GM21390 (cell line): Measurements from ENCODE around the gene PGGHG.
"Not testable (repeated sequence)": the region's sequence is repeated elsewhere in the genome, so short reads cannot be mapped to it uniquely, and the experiment has no call there.

ENCODE experiments used
- ATAC-seq: cut with Tn5 transposase; IDR thresholded peaks from one replicate; pipeline ENCODE4 v1.9.1; 2021; ENCODE audit not compliant: unreplicated experiment

Gene PGGHG

GRCh38 chr11:313787-314553 lies 25.0 kb downstream of the PGGHG start, which contains the start of gene IFITM1:
IFITM1 (plus strand) TSS chr11:314040; CDS start chr11:314171, 131 bp downstream.
- peak; percentile 34 for ATAC-seq

GRCh38 chr11:314554-314875 lies 25.6 kb downstream of the PGGHG start:
- ATAC-seq: not testable (repeated sequence)

DNA sequence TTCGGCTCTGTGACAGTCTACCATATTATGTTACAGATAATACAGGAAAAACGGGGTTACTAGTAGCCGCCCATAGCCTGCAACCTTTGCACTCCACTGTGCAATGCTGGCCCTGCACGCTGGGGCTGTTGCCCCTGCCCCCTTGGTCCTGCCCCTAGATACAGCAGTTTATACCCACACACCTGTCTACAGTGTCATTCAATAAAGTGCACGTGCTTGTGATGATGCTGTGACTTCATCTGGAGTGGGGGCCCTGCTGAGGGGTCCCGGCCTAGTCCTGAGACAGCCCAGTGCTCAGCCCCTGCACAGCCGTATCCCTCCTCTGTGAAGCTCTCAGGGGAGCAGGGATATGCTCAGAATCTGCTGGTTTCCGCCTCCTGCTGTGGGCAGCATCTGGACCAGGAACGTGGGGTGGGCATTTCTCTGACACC lies 26.1 kb downstream of the PGGHG start:
- no peak for ATAC-seq

GRCh38 chr11:315516-315994 lies 26.6 kb downstream of the PGGHG start:
- ATAC-seq: no peak

GRCh38 chr11:316031-316701 lies 27.2 kb downstream of the PGGHG start:
- ATAC-seq: no peak

DNA sequence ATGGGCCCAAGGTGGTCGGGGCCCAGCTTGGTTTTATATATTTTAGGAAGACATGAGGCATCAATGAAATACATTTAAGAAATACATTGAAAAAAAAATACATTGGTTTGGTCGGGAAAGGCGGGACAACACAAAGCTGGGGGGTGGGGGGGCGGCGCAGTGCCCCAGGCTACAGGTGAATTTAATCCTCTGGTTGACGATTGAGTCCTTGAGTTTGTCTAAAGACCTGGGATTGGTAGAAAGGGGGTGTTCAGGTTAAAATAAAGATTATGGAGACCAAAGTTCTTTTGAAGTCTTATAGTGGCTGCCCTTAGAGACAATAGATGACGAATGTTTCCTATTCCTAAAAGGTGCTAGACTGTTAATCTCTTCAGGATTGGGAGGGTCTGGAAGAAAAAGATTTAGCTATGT lies 28.0 kb downstream of the PGGHG start:
- no peak for ATAC-seq

DNA sequence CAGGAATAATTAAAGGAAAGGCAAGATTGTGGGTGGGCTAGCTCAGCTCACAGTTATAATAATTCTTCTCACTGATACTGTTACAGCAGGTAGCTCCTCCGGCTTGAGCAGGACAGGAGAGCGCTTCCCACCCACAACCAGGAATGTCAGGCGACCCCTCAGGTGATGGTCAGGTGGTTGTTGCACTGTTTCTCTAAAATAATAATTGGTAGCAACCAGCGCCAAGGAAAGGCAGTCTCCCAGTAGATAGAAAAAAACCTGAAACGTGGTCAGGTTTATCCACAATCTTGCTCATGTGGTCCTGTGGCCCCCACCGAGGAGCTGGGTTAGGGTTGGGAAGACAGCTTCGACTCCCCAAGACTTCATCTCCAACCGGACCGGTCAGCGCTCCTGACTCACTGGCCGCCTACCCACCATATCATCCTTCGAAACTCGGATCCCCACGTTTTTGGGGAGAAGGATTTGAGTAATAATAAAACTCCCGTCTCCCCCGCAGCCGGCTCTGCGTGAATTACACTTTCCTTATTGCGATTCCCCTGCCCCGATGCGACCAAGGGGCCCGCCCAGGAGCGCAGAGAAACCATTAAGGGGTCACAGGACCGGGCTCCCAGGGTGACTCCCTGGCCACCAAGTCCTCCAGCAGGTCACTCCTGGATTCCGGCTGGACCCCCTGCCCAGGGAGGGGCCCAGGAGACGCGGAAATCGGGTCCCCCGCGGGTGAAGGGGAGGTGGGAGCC lies 28.9 kb downstream of the PGGHG start:
- ATAC-seq: not testable (repeated sequence)

DNA sequence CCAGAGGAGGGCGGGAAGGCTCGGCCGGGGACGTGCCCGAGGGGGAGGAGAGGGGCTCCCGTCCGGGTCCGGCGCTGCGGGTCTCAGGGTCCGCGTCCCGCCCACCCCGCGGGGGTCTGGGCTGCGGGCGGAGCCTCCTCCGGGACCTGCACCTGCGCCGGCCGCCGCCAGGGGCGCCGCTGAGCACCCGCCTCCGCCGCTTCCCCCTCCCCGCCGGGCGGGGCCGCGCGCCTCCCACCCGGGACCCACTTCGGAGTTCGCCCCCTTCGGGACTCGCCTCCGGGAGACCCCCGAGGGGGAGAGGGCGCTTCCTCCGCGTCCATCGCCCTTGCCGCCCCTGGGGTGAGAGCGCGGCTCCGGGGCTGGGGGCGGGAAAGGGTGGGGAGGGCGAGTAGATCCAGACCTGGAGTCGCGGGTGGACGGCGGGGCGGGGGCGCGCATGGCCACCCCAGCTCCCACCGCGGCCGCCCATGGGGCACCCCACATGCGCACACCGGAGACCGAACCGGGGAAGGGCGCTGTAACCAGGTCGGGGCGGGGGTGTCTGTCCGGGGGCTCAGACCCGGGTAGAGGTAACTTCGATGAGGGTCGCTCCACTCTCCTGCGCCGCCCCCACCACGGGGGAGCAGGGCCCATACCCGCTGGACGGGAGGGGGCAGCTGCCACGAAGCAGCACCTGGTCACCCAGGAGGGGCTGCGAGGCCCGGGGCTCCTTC lies 29.6 kb downstream of the PGGHG start:
- ATAC-seq: peak; percentile 50

DNA sequence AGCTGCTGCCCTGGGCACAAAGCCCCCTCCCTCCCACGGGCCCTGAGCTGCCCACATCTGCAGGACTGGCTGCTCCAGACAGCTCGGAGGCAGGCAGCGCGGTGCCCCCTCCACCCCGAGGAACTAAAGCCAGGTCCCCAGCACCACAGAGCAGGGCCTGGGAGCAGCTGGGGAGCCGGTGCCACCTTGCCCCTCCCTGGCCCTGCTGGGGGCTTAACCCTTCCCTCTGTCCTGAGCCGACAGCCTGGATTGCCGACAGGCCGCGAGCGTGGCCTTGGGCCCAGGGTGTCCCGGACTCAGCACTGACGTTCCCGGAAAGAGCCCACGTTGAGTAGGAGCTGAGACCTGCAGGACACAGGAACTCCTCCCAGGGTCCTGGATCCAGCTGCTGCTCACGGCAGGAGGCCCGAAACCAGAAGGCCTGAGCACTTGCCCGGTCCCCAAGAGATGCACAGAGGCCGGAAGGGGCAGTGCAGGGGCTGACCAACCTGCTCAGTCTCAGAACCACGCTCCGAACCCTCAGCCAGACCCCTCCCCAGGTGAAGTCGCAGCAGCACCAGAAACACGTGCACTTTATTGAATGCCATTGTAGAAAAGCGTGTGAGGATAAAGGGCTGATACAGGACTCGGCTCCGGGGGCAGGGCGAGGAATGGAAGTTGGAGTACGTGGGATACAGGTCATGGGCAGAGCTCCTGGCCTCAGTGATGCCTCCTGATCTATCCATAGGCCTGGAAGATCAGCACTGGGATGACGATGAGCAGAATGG lies 30.4 kb downstream of the PGGHG start:
- not testable (repeated sequence) for ATAC-seq

DNA sequence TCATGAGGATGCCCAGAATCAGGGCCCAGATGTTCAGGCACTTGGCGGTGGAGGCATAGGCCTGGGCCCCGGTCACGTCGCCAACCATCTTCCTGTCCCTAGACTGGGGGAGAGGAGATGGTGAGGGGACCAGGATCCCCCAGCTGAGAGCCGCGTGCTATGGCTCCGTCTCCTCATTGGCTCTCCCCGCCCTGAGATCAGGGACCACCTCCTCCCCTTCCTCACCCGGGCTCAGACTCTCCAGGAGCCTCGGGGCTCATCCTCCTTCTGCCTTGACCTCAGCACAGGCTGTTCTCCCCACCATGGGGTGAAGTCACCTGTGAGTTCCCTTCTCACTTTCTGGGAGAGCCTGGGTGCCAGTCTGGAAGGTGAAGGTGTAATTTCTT lies 31.0 kb downstream of the PGGHG start:
- ATAC-seq: not testable (repeated sequence)

GRCh38 chr11:324156-324555 lies 35.2 kb downstream of the PGGHG start:
- no peak for ATAC-seq

- not testable (repeated sequence) for ATAC-seq
Measured at GRCh38 chr11:324593-325517, 35.9 kb downstream of the PGGHG start.

GRCh38 chr11:325796-326591 lies 37.1 kb downstream of the PGGHG start:
- ATAC-seq: no peak

DNA sequence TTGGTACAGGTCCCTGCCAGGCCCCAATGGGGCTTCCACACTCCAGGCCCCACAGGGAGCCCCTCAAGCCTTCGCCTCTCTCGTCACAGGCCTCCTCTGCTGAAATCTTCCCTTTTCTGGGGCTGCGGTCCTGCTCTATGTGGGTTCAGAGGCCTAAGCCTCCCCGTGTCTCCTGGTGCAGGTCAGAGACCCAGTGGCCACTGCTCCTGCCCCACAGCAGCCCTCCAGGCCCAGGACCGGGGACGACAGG lies 37.6 kb downstream of the PGGHG start:
- ATAC-seq: no peak

- ATAC-seq: peak; percentile 63
Measured at GRCh38 chr11:326842-327580, 38.1 kb downstream of the PGGHG start.

DNA sequence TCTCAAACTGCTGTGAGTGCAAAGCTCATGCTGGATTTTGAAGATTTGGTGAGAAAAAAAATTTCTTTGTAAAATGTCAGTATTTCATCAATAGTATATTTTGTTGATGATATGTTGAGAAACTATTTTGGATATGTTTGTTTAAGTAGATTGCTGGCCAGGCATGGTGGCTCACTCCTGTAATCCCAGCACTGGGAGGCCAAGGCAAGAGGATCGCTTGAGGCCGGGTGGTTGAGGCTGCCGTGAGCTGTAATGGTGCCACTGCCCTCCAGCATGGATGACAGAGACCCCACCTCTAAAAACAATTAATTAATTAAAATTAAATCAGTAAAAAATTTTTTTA lies 38.6 kb downstream of the PGGHG start:
- no peak for ATAC-seq

- ATAC-seq: no peak
Measured at GRCh38 chr11:328012-328411, 39.1 kb downstream of the PGGHG start.

DNA sequence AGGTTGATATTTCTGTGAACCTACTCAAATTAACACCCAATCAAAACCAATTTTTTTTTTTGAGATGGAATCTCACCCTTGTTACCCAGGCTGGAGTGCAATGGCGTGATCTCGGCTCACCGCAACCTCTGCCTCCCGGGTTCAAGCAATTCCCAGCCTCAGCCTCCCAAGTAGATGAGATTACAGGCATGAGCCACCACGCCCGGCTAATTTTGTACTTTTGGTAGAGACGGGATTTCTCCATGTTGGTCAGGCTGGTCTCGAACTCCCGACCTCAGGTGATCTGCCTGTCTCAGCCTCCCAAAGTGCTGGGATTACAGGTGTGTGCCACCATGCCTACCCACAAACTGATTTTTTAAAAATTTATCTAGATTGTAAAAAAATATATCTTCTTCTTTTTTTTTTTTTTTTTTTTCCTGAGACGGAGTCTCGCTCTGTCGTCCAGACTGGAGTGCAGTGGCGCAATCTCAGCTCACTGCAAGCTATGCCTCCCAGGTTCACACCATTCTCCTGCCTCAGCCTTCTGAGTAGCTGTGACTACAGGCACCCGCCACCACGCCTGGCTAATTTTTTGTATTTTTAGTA lies 39.7 kb downstream of the PGGHG start:
- ATAC-seq: not testable (repeated sequence)
